ENCODE results near the gene SPAG16.

SPAG16 gene

GRCh38 chr2:214064471-214064870 is 780.2 kb downstream of the SPAG16 start:
- no peak for DNase-seq (ENCODE audit: low read depth in 3 of 3, low spot score in 1 of 3)

DNA sequence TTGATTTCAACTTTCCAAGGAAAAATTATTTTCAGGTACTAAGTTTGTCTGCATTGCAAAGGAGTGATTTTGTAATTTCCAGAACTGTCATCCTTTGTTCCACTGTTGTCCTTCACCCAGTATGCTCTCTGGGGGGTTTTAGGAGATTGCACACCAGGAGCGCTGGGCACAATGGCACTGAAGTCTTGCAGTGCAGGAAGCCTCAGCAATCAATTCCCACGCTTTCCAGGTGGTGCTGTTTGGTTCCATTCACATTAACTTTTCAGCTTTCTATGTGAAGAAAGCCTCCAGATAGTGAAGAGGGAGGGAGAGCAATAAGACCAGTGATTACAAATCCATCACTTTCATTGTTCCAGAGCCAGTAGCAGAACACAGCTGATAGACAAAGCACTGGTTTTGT is 782.6 kb downstream of the SPAG16 start:
- no peak for DNase-seq (ENCODE audit: low read depth in 3 of 3, low spot score in 1 of 3)

DNA sequence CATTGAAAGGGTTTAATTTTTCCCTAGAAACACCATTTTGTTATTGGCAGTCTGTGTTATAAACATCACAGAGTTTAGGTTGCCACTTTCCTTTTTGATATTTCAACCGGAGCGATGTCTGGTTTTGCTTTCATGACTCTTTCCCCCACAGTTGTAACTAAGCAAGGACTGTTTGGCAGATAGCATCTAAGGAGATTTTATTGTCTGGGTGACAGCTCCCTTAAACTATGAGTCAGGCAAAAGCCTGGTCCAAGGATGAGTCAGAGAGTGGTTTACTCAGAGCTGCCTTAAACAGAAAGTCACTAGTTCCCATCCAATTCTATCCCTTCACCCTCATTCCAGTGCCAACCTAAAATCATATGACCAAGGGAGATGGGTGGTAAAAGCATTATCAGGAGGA is 785.0 kb downstream of the SPAG16 start:
- DNase-seq (ENCODE audit: low read depth in 3 of 3, low spot score in 1 of 3) = no peak

GRCh38 chr2:214075456-214075855 is 791.2 kb downstream of the SPAG16 start:
- DNase-seq (ENCODE audit: low read depth in 3 of 3, low spot score in 1 of 3) = no peak

DNA sequence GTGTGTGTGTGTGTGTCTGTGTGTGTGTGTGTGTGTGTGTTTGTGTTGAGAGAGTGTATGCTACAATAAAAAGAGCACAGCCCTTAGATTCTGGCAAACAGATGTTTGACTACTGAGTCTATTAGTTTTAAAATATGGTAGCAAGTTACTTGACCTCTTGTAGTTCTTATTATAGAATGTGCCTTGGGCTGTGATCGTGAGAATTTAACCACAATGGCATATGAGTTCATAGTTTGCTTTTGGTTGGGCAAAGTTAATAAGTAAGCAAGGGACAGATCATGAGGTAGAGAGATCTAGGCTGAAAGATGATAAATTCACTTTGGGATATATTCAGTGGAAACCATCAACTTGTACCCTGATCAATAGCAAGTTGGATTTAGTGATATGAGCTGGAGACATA is 792.3 kb downstream of the SPAG16 start:
- DNase-seq (ENCODE audit: low read depth in 3 of 3, low spot score in 1 of 3) = no peak

GRCh38 chr2:214077727-214078126 is 793.5 kb downstream of the SPAG16 start:
- no peak for DNase-seq (ENCODE audit: low read depth in 3 of 3, low spot score in 1 of 3)

- no peak for DNase-seq (ENCODE audit: low read depth in 3 of 3, low spot score in 1 of 3)
Measured at GRCh38 chr2:214079032-214079431, 794.8 kb downstream of the SPAG16 start.

DNA sequence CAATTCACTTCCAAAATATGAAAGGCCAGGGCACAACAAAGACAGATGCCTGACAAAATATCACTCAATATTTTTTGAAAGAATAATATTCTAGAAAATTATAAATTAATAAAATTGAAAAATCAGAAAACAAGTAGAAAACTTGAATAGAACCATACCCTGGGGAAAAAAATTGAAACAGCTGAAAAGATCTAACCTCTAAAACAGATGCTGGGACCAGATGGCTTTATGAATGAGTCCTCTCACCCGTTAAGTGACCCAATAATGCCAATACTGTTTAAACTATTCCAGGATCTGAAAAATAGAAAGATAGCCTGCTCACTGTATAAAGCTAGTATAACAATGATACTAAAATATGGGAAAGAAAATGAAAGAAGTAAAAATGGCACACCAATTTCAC is 804.3 kb downstream of the SPAG16 start:
- no peak for DNase-seq (ENCODE audit: low read depth in 3 of 3, low spot score in 1 of 3)

DNA sequence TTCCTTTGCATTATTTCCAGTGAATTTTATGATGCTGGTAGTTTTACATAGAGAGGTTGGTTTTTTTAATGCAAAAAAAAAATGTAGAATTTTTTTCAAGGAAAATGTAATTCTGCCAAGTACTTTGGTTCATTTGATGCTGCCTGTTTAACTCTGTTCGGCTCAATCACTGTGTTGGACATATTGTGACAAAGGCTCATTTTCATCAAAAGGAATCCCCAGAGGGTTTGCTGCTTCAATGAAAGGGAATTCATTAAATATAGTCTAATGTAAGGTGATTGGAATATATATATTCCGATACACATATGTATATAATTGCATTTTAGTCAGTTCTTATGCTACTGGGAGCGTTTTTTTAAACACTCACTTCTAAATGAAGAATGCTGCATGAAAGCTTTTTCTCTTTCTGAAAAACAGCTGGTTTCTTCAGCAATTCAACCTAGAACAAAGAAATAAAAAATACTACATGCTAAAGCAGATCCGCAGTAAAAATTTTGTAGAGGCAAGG is 812.0 kb downstream of the SPAG16 start:
- no peak for DNase-seq (ENCODE audit: low read depth in 3 of 3, low spot score in 1 of 3)

DNA sequence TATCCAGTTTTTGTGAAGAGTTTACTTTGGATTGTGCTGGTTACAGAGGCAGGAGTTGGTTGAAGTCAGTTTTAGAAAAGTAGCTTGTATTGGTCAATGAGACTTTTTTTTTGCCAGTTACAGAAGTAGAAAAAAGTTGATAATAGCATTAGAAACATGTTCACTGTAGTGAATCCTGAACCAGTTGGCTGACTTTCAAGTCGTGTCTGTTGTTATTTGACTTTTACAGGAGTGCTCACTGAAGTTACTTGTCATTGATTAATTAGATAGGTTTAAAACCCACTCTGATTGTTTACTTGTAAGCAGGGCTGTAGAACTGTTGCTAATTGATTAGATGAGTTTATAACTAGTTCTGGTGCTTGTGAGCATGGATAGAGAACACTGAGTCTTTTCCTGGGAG is 814.5 kb downstream of the SPAG16 start:
- DNase-seq (ENCODE audit: low read depth in 3 of 3, low spot score in 1 of 3) = no peak

GRCh38 chr2:214100488-214100887 is 816.2 kb downstream of the SPAG16 start:
- DNase-seq (ENCODE audit: low read depth in 3 of 3, low spot score in 1 of 3) = no peak

- DNase-seq (ENCODE audit: low read depth in 3 of 3, low spot score in 1 of 3) = no peak
Measured at GRCh38 chr2:214103276-214104001, 819.2 kb downstream of the SPAG16 start.

DNA sequence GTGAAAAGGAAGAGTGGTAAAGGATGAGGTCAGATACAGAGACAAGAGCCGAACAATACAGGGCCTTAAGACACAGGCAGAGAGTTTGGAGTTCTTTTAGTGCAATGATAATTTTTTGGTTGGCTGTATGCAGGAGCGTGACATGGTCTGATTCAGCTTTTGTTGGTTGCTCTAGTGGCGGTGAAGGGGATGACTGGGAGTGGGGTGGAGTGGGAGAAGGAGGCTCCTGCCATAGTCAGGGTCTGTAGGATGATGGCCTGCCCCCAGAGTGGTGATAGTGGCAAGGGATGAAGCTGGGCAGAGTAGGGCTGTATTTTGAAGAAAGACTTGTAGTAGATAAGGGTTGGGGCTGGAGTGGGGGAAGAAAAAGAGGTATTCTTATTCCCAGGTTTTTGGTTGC is 820.0 kb downstream of the SPAG16 start:
- no peak for DNase-seq (ENCODE audit: low read depth in 3 of 3, low spot score in 1 of 3)

DNA sequence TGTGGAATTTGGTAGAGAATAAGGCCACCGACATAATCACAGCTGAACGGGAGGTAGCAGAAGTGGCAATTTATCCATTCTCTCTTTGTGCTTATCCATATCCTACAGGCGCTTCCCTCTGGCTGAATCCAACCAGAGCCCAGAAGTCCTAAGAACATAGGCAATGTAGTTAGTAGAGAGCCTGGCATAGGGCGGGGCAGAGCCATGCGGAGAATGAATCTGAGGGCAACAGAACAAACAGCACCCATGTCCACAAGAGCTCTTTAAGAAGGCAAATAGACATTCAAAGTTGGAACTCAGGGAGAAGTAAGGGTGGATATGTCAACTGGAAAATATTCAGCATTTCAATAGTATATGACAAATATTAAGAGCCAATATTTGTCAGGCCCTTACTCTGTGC is 820.7 kb downstream of the SPAG16 start:
- DNase-seq (ENCODE audit: low read depth in 3 of 3, low spot score in 1 of 3) = no peak

DNA sequence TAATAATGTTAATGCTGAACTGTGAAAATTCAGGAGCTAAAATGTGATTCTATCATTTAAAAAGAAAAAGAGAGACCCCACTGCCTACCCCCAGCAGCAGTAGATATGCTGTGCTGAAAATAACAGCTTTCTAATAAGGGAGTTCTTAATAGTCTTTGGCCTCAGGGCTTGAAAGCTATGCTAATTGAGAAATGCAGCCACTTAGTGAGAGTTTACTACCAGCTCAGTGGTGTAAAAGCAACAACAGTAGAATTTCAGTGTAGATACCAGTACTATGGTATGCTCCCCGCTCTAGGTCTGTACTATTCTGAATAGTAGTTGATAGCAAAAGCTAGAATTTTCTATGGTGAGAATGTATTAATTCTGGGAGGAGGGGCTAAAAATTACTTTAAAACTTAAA is 823.5 kb downstream of the SPAG16 start:
- DNase-seq (ENCODE audit: low read depth in 3 of 3, low spot score in 1 of 3) = no peak

DNA sequence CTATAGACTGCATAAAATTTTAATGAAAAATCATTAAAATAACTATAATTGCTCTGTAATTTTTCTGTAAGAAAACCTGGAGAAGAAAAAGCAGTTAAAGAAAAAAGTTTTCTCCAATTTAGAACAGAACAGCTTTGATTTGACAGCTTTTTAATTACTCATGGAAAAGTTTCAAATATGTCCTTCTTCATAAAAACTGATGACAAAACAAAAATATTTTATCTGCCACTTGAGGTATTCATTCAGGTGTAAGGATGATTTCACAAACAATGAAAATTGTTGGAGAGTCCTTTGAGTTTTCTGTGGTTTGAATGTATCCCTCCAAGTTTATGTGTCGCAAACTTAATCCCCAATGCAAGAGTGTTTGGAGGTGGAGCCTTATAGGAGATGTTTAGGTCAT is 824.3 kb downstream of the SPAG16 start:
- no peak for DNase-seq (ENCODE audit: low read depth in 3 of 3, low spot score in 1 of 3)

DNA sequence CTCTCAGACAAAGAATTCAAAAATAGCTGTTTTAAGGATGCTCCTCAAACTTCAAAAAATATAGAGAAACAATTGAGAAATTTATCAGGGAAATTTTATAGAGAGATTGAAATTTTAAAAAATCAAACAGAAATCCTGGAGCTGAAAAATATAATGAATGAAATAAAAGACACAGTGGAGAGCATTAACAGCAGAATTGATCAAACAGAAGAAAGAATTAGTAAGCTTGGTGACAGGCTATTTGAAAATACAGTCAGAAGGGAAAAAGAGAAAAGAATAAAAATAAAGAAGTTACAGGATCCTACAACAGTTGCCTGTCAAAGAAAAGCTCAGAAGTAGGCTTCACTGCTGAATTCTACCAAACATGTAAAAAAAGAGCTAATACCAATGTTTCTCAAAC is 832.8 kb downstream of the SPAG16 start:
- no peak for DNase-seq (ENCODE audit: low read depth in 3 of 3, low spot score in 1 of 3)

DNA sequence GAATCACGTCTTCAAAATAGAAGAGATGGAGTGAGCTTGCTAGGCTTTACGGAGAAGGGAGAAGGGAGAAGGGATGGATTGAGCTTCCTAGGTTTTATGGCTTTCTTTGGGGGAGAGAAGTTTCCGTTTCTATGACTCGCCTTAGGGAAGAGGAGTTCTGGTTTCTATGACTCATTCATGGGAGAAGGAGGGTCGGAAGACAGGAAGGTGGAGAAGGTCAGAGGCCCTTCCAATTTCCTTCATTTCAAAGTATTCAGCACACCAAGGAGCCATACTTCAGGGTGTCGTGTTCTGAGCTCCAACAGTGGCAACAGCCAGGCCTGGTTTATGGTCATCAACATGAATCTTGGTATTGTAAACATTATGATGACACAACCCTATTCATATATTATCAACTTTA is 841.9 kb downstream of the SPAG16 start:
- DNase-seq (ENCODE audit: low read depth in 3 of 3, low spot score in 1 of 3) = no peak

- DNase-seq (ENCODE audit: low read depth in 3 of 3, low spot score in 1 of 3) = no peak
Measured at GRCh38 chr2:214127170-214127569, 842.9 kb downstream of the SPAG16 start.

GRCh38 chr2:214127571-214127970 is 843.3 kb downstream of the SPAG16 start:
- DNase-seq (ENCODE audit: low read depth in 3 of 3, low spot score in 1 of 3) = no peak

GRCh38 chr2:214128040-214128439 is 843.8 kb downstream of the SPAG16 start:
- no peak for DNase-seq (ENCODE audit: low read depth in 3 of 3, low spot score in 1 of 3)

DNA sequence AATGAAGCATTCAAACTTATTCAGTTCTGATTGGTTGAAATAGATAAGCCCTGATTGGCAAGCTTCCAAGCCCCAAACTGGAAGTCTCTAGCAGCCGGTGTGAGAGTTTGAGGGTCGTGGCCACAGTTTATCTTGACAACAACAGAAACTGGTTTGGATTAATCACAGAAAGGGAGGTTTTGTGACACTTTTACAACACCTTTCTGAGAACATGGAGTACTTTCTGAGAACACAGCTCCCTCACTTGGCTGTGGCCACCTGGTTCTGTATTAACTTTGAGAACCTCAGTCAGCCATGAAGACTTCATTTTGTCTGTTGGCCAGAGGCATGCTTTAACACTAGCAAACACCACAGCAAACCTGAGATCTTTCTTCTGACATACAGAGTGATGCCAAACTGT is 845.9 kb downstream of the SPAG16 start:
- DNase-seq (ENCODE audit: low read depth in 3 of 3, low spot score in 1 of 3) = no peak

GRCh38 chr2:214135966-214136365 is 851.7 kb downstream of the SPAG16 start:
- no peak for DNase-seq (ENCODE audit: low read depth in 3 of 3, low spot score in 1 of 3)
